HTR-8/SVneo (cell line): ENCODE data around the gene PSMD1.
"Not testable (repeated sequence)": the region's sequence is repeated elsewhere in the genome, so short reads cannot be mapped to it uniquely, and the experiment has no call there.

Experiments used
- DNase-seq: peaks from one replicate; pipeline ENCODE4 v3.0.0; 2011; ENCODE audit warnings: low spot score, mixed read lengths; ENCODE audit not compliant: insufficient read length
- FAIRE-seq: peaks from 2 replicates; lab custom pipeline; 2011; peaks lifted over from hg19 to GRCh38; lab: Jason Lieb, UNC

Gene PSMD1

DNA sequence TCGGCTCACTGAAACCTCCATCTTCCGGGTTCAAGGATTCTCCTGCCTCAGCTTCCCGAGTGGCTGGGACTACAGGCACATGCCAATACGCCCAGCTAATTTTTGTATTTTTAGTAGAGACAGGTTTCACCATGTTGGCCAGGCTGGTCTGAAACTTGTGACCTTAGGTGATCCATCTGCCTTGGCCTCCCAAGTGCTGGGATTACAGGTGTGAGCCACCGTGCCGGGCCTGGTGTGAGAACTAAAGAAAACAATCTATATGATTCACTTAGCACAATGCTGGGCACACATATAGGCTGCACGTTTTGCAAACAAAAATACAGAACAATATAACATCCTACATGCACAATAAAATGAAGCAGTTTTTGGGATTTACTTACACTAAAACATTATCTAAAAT lies 140.5 kb downstream of the PSMD1 start:
- DNase-seq, FAIRE-seq: not testable (repeated sequence)

DNA sequence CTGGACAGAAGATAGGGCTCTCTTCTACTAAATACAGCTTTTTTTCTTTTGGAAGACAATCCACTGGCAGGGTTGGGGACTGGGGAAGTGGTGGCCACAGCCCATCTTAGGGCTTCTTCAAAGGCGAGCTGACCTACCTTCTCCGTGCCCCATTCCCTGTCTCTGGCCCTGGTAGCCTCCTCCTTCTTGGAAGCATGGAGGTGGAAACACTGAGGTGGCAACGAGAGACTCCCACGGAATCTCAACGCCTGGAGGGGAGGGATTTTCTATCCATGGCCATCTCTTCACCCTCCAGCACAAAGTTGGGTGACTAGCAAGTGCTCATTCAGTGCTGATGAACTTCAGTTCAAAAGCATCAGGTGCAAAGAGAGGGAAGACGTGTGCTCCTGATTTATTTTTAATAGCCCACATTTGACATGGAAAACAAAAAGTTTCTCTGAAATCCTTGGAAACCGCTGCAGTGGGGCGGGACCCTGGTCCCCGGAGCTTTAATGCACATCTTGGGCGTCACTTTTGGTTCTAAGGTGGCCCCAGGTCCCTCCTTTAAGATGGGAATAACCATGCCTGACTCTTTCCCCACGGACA lies 141.1 kb downstream of the PSMD1 start:
- no peak for FAIRE-seq

DNA sequence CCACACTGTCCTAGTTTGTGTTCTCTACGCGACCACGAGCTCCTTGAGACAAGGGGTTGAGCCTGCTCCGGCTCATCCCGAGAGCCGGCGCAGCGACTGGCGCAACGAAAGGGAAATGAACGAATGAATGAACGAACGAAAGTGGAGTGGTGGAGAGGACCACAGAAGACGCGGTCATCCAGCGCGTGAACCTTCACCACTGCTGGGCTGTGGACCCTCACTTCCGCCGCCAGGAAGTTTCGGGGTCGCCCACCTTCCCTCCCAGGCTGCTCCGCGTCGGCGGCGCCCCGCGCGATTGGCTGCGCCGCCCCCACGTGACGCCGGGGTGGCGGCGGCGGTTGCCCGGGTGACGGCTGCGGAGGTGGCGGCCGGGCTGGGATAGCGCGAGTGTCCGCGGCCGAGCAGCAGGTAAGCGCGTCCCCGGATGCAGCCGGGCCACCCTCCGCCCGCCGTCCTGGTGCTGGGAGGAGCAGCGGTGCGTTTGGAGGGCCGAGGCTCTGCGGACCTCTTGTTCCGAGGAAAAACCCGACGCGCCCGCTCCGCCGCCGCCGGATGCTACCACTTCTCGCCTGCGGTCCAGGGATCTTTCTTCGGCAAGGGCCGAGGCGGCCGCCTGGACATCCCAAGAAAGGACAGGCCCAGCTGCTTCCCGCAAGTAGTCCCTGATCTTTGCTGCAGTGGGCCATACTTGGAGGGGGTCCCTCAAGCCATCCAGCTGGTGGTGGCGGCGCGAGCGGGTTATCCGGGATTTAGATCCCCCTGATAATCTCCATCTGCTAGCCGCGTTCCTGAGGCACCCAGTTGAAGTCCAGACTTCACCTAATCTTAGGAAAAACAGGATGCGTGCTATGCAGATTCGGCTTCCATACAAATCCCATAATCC lies 141.9 kb downstream of the PSMD1 start, which contains the start of gene ARMC9:
ARMC9 (plus strand) TSS at position 341 of the 883 bp plus-strand sequence. CDS start 7,608 bp downstream, outside the sequence.
- FAIRE-seq = peak; percentile 98

More for the DNA sequence above, 141.1 kb downstream of the PSMD1 start:
- DNase-seq = no peak

DNA sequence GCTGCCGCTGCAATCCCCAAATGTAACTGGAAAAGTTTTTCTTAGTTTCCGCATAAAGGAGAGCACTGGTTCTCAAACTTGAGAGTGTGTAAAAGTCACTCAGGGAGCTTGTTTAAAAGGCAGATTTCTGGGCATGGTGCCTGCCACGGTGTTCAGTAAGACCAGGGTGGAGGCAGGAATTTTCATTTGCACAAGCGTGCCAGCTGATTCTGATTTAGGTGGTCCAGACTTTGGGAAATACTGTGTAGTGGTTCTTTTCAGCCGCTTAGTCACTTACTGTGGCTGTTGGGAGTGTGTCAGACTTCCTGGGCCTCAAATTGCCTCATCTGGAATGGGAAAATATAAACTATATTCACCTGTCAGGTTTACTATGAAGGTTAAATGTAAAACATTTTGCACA lies 142.6 kb downstream of the PSMD1 start:
- DNase-seq = no peak

More for the DNA sequence above, 141.9 kb downstream of the PSMD1 start, which contains the start of gene ARMC9:
- peak; percentile 90 for DNase-seq

DNA sequence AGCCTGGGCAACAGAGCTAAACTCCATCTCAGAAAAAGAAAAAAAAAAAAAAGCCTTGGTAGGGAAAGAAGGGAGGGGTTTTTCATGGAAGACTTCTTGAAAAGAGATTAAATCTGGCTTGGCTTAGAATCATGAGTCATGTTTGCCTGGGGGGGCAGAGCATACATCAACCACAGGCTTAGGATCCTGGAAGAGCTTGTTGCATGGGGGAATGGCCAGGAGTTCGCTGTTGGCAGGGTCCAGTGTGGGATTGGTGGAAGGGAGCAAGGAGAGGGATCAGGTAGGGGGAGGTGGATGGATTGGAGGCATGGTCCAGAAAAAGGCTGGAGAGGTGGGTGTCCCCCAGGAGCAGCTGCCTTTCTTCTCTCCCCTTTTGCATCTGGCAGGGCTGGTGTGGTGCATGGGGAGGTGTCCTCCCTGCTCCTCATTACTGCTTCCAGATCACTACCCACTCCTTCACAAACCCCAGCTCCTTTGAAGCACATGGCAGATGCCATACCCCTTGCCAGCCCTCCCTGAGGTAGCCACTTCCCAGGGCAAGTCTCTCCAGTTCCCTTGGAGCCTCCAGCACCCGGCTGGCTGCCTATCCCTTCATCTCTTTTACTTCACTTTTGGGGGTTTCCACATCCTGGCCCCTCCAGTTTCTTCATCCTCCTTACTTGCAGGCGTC lies 144.3 kb downstream of the PSMD1 start:
- DNase-seq (peak; percentile 59), FAIRE-seq (no peak)

More for the DNA sequence above, 142.6 kb downstream of the PSMD1 start:
- no peak for FAIRE-seq

DNA sequence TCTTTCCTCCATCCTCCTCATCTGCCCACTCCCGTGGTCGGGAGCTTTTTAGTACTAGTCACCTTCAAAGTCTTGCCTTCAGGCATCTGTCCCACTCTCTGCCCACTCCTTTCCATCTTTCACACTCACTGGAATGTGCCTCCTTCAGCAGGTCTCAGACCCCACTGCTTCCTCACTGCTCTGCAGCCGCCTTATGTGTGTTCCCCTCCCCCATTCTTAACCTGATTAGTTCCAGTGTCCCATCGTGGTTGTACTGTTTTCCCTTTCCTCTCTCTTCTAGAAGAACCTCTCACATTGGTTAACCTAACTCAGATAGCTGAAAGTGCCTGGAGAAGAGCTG lies 144.8 kb downstream of the PSMD1 start:
- FAIRE-seq (no peak), DNase-seq (no peak)

DNA sequence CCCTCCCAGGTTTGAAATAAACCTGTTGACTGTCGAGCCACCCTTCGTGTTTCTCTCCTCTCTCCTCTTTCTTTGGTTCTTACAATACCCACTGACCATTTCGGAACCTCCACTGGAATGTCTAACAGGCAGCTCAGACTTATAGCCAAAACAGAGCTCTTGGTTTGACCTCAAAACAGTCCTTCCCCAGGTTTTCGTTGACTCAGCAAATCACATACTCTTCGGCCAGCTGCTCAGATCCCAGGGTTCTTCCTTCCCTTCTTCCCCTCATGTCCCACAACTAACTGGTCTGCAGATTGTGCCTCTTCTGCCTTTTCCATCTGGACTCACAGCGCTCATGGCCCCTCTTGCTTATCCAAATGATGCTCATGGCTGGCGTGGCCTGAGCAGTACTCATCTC lies 146.4 kb downstream of the PSMD1 start:
- DNase-seq (no peak), FAIRE-seq (no peak)

DNA sequence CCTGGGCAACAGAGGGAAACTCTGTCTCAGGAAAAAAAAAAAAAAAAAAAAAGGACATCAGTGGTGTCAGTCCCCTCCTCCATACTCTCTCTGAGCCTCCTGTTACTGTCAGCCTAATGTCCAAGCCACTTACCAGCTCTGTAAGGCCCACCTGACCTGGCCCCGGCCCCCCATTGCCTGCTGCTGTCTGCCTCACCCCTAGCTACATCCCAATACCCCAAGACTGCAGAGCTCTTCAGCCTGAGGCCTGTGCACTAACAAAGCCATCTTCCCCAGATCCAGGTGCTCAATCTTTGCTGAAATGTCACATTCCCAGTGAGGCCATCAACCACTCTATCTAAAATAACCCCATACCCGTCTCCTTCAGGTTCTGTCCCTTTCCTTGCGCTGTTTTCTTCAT lies 147.5 kb downstream of the PSMD1 start:
- FAIRE-seq (no peak), DNase-seq (no peak)

DNA sequence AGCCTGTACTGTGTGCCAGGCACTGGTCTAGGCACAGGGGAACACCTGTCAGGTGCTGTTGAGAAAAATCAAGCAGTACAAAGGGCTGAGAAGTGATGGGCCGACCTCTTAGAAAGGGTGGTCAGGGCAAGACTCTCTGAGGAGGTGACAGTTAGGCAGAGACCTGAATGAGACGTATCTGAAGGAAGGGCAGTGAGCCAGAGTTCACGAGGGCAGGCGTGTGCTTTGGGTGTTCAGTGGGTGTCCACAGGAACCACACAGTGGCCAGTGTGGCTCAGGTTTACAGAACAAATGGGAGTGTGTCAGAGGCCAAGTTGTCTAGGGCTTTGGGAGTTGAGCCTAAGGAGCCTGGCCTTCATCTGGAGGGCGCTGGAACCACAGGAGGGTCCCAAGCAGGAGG lies 147.9 kb downstream of the PSMD1 start:
- DNase-seq (no peak), FAIRE-seq (no peak)

DNA sequence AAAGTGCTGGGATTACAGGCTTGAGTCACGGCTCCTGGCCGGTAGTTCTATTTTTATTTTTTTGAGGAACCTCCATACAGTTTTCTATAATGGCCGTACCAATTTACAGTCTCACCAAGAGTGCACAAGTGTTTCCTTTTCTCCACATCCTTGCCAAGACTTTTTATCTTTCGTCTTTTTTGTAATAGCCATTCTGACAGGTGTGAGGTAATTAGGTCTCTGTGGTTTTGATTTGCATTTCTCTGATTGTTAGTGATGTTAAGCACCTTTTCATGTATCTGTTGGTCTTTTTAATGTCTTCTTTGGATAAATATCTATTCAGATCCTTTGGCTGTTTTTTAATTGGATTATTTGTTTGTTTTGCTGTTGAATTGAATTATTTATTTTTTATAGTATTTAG lies 151.1 kb downstream of the PSMD1 start:
- DNase-seq (no peak), FAIRE-seq (no peak)

DNA sequence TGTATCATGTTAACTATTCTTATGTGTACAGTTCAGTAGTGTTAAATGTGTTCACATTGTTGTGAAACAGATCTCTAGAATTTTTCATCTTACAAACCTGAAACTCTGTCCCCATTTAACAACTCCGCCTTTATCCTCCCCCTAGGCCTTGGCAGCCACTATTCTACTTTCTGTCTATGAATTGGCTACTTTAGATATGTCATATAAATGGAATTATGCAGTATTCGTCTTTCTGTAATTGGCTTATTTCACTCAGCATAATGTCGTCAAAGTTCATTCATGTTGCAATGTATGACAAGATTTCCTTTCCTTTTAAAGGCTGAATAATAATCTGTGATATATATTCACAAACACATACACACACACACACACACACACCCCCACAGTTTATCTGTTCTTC lies 154.1 kb downstream of the PSMD1 start:
- no peak for DNase-seq
- FAIRE-seq = no peak

DNA sequence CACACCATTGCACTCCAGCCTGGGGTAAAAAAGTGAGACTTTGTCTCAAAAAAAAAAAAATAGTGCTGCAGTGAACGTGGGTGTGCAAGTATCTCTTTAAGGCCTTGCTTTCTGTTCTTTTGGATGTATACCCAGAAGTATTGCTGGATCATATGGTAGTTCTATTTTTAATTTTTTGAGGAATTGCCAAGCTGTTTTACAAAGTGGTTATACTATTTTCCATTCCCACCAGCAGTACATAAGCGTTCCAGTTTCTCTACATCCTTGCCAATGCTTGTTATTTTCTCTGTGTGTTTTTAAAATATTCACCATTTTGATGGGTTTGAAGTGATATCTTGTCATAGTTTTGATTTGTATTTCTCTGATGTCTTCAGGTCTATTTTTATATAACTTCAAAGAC lies 154.8 kb downstream of the PSMD1 start:
- FAIRE-seq (no peak), DNase-seq (no peak)

DNA sequence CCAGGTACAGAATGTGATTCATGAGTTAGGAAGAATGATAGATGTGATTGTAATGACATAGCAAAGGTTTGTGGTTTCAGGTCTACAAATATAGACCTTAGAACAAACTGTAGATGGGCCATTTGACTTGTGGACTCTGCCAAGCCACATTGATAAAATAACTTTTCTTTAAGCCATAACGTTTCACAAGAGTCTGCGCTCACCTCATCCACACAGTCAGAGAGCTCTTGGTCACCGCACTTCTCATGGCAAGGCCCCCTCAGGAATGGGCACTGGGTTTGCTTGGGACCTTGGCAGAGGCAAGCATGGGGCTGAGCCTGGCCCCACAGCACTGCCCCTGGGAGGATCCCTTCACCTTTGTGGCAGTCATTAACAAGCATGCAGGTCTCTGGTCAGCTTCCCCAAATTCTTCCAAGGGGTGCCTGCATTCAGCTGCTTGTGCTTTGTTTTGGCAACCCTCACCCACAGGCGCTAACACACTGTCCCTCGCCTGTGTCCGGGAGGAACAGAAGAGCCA lies 155.7 kb downstream of the PSMD1 start:
- no peak for FAIRE-seq
- no peak for DNase-seq

DNA sequence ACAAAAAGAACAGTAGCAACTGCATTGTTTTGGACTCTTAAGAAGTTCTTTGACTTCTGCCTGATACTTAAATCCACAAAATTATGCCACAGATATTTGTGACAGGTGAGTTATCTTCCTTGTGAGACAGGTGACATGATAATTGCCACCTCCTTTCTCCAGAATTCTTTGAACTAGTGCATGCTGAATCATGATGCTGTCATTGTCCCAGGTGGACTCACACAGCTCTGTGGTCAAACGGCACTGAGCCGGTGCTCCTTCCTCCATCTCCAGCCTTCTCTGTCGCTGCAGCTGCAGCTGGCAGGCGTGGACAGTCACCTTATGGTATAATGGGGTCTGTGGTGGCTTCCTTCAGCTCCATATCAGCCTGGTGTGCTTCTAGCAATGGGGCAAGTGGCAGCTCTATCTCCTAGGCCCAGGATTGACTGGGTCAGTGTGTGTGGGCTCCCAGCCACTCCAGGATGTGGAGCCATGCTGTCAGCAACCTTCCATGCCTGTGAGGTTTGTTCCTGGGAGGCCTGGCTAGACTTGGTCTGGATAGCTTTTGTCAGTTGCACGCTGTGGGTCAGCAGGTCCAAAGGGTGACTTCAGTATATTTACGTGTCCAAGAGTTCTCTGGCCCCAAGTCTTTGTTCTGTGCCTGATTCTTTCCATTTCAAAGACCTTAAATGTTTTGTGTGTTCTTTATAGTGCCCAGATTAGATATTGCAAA lies 157.4 kb downstream of the PSMD1 start:
- FAIRE-seq (no peak), DNase-seq (no peak)

DNA sequence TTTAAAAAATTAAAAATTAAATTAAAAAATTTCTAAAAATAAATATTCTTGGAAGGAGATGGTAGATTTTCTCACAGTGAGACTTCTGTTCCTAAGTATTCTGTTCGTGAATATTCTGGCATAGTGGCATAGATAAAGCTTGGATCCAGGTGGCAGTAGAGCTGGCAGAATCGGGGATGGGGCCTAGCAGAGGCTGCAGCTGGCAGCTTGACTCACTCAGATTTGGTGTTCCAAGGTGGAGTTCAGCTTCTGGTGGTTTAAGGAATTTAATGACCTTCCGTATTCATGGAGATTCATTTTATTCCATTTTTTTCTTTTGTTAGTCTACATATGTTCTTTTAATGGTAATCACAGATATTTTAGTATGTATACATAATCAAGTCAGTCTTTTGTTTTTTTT lies 161.7 kb downstream of the PSMD1 start:
- DNase-seq = no peak
- no peak for FAIRE-seq

DNA sequence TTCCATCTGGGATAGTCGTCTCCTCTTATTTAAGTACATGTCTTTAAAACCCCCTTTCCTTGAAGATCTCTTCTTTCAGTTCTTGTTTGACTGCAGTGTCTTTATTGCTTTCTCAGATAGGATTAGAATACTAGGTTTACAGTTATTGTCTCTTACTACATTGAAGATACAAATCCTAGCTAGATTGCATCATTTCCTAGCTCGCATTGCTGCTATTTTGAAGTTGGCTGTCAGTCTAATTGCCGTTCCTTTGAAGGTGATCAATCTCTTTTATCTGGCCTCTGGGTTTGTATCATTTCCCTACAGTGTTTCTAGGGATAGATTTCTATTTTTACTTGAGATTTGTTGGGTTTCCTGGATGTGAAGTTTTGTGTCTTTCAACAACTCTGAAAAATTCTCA lies 162.6 kb downstream of the PSMD1 start:
- FAIRE-seq = no peak
- DNase-seq = no peak

DNA sequence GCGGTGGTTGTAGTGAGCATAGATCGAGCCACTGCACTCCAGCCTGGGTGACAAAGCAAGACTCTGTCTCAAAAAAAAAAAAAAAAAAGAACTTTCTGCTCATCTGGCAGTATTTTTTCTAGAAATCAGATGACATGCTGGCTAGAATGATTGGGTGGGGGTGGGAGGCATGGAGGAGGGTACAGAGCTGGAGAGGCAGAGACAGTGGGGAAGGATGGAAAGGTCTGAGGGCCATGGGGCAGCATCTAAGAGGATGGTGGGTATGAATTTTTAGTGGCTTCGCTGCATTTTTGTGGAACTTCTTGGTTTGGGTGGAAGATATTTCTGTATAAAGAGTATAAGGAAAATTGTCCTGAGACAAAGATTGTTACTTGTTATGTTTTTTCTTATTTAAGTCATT lies 165.1 kb downstream of the PSMD1 start:
- FAIRE-seq (no peak), DNase-seq (no peak)
